Measurements from ENCODE around the gene WIPI1.

GRCh38 chr17:68497885-68498319 lies 40.6 kb upstream of the WIPI1 start:
- TF ChIP-seq POLR2AphosphoS5 (IDR thresholded peaks at IDR 0.05; ENCODE audit: insufficient read depth in 1 of 2, low read depth in 1 of 2) (no peak), POLR2A (IDR thresholded peaks at IDR 0.05) (no peak)
